Measurements from ENCODE around the gene TOX2.

TOX2 gene, protein sequence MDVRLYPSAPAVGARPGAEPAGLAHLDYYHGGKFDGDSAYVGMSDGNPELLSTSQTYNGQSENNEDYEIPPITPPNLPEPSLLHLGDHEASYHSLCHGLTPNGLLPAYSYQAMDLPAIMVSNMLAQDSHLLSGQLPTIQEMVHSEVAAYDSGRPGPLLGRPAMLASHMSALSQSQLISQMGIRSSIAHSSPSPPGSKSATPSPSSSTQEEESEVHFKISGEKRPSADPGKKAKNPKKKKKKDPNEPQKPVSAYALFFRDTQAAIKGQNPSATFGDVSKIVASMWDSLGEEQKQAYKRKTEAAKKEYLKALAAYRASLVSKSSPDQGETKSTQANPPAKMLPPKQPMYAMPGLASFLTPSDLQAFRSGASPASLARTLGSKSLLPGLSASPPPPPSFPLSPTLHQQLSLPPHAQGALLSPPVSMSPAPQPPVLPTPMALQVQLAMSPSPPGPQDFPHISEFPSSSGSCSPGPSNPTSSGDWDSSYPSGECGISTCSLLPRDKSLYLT

GRCh38 chr20:43914311-43915210 lies at the start of gene TOX2:
TSS of gene TOX2 (plus strand) at chr20:43914852. CDS start at chr20:43914892, 40 bp downstream.
- peak; percentile 33 to 40 for DNase-seq

DNA sequence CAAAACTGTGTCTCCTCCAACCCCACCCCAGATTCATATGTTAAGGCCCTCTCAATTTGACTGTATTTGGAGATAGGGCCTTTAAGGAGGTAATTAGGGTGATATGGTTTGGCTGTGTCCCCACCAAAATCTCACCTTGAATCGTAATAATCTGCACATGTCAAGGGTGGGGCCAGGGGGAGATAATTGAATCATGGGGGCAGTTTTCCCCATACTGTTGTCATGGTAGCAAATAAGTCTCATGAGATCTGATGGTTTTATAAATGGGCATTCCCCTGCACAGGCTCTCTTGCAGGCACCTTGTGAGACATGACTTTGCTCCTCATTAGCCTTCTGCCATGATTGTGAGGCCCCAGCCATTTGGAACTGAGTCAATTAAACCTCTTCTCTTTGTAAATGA lies 46.6 kb upstream of the TOX2 start:
- DNase-seq: no peak

DNA sequence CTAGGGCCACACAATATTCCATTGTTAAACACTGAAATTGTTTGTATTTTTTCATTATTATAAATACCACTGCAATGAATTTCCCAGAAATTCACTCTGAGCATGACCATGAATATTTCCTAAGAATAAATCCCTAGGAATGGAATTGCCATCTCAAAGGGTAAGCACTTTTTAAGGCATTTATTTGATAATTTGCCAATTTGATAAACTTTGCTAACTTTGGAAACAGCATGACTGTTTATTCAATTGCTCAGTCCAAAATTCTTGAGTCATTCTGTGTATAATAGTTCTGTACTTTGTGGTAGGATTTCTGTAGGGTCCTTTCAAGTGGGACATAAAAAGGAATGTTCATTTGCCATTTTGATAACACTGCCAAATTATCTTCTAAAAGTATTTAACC lies 44.2 kb upstream of the TOX2 start:
- DNase-seq: no peak

- no peak for DNase-seq
Measured at GRCh38 chr20:43878776-43879175, 35.9 kb upstream of the TOX2 start.

- DNase-seq: no peak
Measured at GRCh38 chr20:43893930-43894329, 20.7 kb upstream of the TOX2 start.

GRCh38 chr20:43894491-43894890 lies 20.2 kb upstream of the TOX2 start:
- DNase-seq: no peak

- DNase-seq: no peak
Measured at GRCh38 chr20:43895235-43895634, 19.4 kb upstream of the TOX2 start.

GRCh38 chr20:43899274-43900120 lies 15.2 kb upstream of the TOX2 start:
- DNase-seq: no peak

- DNase-seq: no peak
Measured at GRCh38 chr20:43900121-43900466, 14.6 kb upstream of the TOX2 start.

GRCh38 chr20:43900496-43900895 lies 14.2 kb upstream of the TOX2 start:
- no peak for DNase-seq

DNA sequence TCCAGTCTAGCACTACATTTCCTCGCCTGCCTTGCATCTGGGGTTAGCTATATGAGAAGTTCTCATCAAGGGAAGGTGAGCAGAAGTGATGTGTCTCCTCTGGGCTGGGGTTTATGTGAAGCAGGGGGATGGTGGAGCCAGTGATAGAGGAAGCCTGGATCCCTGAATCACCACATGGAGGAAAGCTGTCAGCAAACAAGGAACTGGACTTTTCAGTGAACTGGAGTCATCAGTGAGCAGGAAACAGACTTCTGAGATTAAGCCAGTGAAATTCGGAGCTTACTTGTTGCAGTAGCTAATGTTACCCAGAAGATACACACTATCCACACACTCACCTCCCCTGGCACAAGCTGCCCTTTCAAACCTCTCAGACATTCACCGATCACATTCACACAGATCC lies 13.4 kb upstream of the TOX2 start:
- no peak for DNase-seq

GRCh38 chr20:43903953-43904826 lies 10.5 kb upstream of the TOX2 start:
- no peak for DNase-seq

DNA sequence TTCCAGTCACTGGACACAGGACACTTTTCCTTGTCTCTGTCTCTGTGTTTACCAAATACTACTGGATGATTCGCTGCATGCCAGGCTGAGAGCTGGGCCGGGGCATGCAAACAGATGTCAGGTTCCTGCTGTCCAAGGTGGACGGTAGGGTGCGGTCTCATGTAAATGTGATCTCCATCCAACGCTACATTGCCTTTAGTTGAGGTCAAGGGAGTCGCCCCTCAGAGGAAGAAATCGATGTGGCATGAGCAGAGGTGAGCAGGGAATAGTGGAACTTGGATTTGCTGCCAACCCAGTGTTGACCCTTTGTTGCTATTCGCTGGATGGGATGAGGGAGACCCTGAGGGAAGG lies 9.8 kb upstream of the TOX2 start:
- DNase-seq: no peak

DNA sequence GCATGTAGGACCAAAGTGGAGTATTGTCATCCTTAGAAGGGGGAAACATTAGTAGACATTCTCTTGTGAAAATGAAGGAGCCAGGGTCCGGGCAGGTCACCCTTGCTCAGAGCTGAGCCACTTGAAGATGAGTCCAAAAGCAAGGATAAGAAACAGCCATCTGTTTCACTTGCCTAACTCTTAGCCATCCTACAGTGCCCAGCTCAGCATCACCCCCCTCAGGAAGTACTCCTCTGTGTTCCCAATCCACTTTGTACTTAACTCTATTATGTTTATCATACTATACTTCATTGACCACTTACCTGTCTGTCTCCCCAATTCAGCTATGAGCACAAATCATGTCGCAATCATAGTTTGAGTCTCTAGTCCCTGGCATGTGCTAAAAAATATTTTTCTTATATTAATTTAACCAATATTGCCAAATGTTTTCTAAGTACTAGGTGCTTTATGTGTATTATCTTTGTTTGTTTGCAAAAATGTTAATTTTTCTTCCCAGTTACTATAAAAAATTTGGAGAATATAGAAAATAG lies 8.1 kb upstream of the TOX2 start:
- DNase-seq: no peak

GRCh38 chr20:43909211-43909610 lies 5.4 kb upstream of the TOX2 start:
- DNase-seq: no peak

- DNase-seq: no peak
Measured at GRCh38 chr20:43909720-43910119, 4.9 kb upstream of the TOX2 start.

- no peak for DNase-seq
Measured at GRCh38 chr20:43910564-43910963, 4.1 kb upstream of the TOX2 start.

- no peak for DNase-seq
Measured at GRCh38 chr20:43911066-43911465, 3.6 kb upstream of the TOX2 start.

GRCh38 chr20:43913291-43914025 lies 1.2 kb upstream of the TOX2 start:
- DNase-seq: no peak

- peak; percentile 34 to 53 for DNase-seq
Measured at GRCh38 chr20:43915211-43916072, 790 bp downstream of the TOX2 start.

All from activated CD4-positive, alpha-beta T cell treated with anti-CD3 and anti-CD28 coated beads, Interleukin-2, amount 50 U/mL, for 4 hours (primary cell).